Skin epidermis (tissue), 12 donors: ENCODE measurements around the gene USP7.

Experiments
- H3K27ac ChIP-seq, 21 experiments: fragments of 200-600 bp; sonication (generic) in 11 of 21; one replicate each; pipeline ENCODE4 v1.5.0; 2020; ENCODE audit warnings: mild to moderate bottlenecking in 3 of 21, inconsistent platforms in 2 of 21, moderate library complexity in 2 of 21
- H3K4me3 ChIP-seq, 7 experiments: fragments of 200-600 bp; sonication (generic) in 2 of 7; one replicate each; pipeline ENCODE4 v1.5.0; 2020; ENCODE audit warnings: inconsistent platforms in 2 of 7, mild to moderate bottlenecking in 2 of 7, moderate library complexity in 1 of 7

USP7 gene

DNA sequence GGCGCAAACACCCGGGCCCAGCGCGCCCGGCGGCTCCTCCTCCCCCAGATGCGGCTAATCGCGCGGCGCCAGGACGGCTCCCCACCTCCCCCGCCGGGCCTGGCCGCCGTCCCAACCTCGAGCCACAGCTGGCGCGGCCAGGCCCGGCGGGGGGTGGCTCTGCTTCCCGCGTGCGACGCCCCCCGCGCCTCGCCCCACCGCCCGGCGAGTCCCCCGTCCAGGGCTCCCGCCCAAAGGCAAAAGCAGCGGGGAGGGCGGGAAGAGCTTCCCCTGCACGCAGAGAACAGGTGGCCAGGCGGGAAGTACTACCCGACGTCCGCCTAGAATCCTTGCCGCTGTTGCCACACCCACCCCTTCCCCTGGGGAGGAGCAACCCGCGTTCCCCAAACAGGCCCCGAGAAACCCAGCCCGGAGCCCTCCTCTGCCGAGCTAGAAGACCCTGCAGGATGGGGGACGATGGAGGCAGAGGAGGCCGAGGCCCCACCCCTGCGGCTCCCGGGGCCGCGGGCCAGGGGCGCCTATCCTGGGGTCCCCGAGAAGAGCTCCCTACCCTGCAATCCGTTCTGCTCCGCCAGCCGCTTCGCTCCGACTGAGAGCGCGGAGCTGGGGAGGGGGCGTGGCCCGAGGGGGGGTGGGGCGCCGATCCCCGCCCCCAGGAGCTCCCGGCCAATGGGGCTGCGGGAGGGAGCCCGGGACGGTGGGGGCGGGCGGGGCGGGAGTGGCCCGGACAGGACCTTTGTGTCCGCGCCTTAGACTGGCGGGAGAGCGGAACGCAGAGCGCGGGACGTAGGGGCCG, 95.1 kb downstream of the USP7 start, which contains the start of gene CARHSP1:
Gene CARHSP1, minus strand, starts transcription at position 591 of the 796 bp plus-strand sequence. CDS start 9,678 bp downstream, outside the sequence.
- Histone ChIP-seq H3K27ac (peak within 1 kb of the TSS; percentile 17 to 89 (median 76)), H3K4me3 (peak within 1 kb of the TSS; percentile 59 to 91 (median 73))

DNA sequence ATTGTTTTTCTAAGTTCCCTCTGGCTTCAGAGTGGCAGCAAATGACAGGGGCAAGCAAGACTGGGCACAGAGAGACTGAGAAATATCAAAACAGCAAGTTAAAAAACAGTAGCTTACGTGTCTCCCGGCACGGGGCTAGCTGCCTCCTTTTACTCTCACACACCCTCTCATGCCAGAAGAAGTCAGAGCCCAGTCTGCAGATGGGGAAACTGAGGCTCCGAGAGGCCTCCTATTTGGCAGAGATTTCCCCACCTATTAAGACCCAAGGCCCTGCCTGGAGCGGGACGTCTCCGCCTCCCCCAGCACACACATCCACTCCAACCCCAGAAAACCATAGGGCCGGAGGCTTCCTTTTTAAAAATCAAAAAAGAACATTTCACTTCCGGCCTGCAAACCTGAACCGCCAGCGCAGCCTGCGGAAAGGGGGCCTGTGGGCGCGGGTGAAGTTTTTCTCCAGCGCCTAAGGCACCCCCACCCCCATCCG, 95.7 kb downstream of the USP7 start:
- Histone ChIP-seq H3K27ac (peak overlapping the region in 20 of 21 experiments; percentile 17 to 89 (median 78)), H3K4me3 (peak overlapping the region; percentile 59 to 91 (median 73))

DNA sequence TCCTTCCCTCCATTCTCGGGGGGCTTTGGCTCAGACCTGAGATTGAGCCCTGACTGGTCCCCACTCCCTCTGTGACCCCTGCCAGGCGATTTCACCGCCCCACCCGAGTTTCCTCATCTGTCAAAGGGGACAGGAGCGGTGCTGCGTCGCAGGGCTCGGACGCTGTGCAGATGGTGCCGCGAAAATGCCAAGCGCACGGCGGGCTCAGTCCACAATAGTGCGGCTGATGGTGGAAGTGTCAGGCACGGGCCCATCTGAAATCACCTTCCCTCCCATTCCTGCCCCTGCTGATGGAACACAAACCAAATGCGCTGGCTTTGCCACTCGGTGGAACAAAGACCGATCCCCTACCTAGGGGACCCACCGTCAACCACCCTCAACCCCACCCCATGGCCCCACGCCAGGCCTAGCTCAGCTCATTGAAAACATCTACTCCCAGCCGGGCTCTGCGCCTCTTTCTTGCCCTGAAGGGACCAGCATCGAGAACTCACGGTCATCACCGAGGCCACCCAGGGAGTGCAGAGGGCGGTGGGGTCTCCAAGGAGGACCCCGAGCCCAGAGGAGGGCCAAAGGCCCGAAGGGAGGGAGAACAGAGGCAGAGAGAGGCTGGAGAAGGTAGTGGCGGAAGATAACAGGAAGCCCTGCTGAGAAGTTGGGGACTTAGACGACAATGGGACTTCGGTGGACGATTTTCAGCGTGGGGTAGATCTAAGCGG, 96.3 kb downstream of the USP7 start:
- Histone ChIP-seq H3K4me3 (peak overlapping the region; percentile 59 to 91 (median 73)), H3K27ac (peak overlapping the region in 20 of 21 experiments; percentile 17 to 89 (median 78))

DNA sequence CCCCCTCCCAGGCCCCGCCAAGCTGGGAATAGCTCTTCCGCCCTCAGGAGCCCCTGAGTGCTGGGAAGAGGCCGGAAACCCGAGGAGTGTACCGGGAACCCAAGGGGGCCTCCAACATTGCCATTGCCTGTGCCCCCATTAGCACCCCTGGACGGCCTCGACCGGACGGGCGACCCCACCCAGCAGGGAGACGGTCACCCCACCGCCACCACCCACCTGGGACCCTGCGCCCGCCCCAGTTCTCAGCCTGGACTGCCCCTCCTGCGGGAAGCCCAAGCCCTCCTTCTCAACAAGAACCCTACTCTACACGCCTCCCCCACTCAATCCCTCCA, 96.9 kb downstream of the USP7 start:
- Histone ChIP-seq H3K4me3 (peak overlapping the region; percentile 59 to 91 (median 73)), H3K27ac (peak overlapping the region in 17 of 21 experiments; percentile 37 to 89 (median 79))

DNA sequence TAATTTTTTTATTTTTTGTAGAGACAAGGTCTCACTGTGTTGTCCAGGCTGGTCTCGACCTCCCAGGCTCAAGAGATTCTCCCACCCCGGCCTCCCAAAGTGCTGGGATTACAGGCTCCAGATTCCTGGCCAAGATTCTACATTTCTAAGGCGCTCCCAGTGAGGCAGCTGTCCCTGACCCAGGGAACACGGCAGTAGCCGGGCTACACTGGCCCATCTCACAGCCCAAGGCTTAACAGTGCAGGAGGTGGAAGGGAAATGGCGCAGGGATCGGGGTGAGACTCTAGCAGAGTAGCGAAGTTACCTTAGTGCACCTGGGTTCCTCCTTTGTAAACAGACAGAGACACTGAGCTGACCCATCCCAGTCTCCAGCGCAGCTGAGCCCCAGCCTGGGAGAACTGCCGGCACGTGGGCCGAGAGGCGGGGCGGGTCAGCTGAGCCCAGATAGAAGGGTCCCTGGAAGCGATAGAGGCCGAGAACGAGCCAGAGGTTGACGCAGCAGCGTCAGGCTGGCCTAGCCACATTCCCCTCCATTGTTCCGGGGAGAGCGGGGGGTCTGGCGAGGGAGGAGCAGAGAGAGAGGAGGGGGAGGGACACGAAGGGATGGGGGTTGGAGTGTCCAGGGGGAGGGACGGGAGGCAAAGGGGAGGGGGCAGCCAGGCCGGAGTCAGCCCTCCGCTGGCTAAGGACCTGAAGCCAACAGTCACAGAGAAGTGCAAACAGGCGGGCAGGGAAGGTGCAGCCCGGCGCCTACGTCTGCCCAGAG, 97.4 kb downstream of the USP7 start:
- H3K27ac ChIP-seq = peak overlapping the region in 14 of 21 experiments; percentile 37 to 89 (median 80)
- H3K4me3 ChIP-seq = peak overlapping the region; percentile 59 to 91 (median 73)

DNA sequence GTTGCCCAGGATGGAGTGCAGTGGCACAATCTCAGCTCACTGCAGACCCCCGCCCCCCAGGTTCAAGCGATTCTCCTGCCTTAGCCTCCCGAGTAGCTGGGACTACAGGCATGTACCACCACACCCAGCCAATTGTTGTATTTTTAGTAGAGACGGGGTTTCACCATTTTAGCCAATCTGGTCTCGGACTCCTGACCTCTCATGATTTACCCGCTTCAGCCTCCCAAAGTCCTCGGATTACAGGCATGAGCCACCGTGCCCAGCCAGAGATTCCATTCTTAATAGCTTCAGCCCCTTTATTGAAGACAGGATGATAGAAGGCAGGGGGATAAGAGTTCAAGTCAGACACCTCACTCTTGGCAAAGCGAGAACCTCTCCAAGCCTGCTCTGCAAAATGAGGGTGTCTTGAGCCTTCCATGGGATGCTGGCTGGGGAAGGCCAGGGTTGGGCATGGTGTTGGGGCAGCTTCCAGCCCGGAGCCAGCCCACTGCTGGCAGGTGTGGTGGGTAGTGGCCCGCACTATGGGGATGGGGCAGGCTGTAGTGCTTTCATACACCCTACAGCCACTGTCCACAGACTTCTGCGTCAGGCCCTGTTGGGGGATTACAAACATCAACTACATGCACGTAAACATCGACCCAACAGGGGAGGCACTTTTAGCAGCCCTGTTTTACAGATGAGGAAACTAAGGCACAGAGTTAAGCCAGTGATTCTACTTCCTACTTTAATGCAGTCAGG, 98.4 kb downstream of the USP7 start:
- peak overlapping the region in 1 of 21 experiments; percentile 15 for H3K27ac ChIP-seq
- H3K4me3 ChIP-seq = no peak overlapping the region

DNA sequence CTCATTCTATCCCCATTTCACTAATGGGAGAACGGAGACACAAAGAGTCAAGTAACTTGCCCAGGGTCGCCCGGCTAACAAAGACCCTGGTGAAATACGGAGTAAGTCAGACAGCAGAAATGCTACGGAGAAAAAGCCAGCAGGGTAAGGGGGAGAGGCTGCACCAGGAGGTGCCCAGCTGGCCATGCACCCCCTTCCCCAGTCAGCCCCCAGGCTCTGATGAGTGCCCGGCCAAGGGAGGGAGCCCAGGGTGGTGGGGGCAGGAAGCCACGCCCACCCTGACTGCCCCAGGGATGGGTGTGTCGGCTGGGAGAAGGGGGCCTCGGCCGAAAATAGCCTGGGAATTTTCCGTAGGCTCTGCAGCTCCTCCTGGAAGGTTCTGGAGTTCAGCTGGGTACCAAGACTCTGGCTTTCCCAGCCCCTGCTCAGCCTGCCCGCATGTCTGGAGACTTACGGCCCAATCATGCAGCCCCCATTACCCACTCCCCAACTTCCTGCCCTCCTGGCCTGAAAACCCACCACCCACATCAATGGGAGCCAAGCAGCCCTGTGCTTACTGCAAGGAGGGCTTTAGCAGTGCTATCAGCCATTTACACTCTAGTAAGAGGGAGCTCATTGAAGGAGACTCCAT, 99.1 kb downstream of the USP7 start:
- Histone ChIP-seq H3K4me3 (no peak overlapping the region), H3K27ac (peak overlapping the region in 4 of 21 experiments; percentile 7 to 24 (median 20))

DNA sequence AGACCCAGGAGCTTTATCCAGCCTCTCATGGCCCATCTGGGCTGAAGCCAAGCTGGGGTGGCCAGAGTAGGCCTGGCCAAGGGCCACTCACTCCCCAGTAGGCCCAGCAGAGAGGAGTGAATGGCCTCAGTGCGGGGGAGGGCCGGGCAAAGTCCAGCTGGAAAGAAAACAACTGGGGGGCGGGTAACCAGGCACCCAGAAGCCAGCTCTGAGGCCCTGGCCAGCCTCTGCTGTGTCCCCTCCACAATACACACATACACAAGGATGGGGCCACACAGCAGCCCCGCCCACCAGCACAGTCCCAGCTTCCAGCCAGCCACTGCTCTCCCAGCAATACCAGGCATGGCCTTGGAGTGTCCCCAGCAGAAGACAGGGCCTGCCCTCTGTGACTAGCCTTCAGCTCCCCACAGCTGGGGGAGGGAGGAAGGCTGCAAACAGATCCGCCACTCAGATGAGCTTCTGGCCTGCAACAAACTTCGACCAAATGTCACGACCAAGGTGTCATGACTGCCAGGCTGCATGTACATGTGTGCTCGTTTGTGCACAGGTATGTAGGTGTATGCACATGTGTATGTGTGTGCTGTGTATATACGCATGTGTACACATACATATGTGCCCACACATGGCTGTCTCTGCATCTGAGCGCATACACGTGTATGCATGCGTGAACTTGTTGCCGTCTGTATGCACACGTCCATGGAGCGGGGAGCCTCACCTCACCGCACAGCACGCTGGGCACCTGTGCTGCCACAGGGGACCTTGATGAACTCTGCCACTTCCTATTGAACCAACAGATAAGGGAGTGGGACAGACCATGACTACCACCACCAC, 99.9 kb downstream of the USP7 start:
- H3K27ac ChIP-seq = peak overlapping the region in 5 of 21 experiments; percentile 1 to 24 (median 15)
- H3K4me3 ChIP-seq = no peak overlapping the region

DNA sequence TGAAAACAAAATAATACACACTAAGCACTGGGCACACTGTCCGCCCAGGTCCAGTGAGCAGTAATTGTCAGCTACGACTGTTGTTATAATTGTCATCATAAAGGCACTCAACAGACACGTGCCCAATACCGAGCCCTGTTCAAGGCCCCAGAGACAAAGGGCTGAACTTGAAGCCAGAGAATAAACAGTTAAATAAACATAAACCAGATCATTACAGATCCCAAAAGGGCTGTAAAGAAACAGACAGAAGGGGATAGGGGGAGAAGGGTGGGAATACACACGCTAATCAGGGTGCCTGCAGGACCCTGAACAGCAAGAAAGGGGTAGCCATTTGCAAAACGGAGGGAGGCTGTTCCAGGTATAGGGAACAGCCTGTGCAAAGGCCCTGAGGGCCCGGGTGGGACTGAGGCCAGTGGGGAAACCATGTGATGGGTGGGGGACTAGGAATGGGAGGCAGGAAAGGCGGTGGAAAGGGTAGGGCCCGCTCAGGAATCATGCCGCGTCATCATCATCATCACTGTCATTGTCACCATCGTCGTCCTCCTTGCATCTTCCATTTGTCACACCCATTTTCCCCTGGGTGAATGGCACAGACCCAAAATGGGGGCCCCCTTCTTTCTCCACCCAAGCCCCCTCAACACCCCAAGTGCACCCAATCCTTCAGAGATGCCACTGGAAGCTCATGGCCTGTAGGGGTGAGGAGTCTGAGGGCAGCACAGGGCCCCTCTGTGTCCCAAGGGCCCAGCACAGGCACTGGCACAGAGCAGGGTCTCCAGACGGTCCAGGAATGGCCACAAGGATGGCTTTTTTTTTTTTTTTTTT, 101.2 kb downstream of the USP7 start:
- no peak overlapping the region for H3K4me3 ChIP-seq
- peak overlapping the region in 1 of 21 experiments; percentile 45 for H3K27ac ChIP-seq

DNA sequence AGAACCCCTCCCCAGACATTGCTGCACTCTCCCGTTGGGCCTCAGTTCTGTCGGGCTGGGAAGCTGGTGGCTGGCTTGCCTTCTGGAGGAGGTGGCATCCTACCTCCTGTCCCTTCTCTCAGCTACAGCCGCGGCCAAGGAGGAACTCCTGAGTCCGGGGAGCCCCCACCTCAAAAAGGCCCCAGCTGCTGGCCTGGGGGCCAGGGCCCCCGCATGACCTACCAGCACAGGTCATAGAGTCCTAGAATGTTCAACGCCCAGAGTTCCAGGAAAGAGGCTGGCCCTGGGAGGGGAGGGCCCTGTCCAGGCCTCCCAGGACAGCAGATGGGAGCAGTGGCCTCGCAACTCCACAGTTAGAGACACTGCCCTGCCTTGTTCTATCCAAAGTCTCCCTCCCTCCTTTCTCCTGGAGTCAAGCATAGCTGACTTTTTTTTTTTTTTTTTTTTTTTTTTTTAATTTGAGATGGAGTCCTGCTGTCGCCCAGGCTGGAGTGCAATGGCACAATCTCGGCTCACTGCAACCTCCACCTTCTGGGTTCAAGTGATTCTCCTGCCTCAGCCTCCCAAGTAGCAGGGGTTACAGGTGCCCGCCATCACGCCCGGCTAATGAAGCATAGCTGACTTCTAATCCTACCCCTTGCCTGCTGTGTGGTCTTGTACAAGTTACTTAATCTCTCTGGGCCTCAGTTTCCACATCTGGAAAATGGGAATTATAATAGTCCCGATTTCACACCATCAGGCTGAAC, 102.0 kb downstream of the USP7 start:
- Histone ChIP-seq H3K4me3 (no peak overlapping the region), H3K27ac (peak overlapping the region in 4 of 21 experiments; percentile 12 to 72 (median 61))

DNA sequence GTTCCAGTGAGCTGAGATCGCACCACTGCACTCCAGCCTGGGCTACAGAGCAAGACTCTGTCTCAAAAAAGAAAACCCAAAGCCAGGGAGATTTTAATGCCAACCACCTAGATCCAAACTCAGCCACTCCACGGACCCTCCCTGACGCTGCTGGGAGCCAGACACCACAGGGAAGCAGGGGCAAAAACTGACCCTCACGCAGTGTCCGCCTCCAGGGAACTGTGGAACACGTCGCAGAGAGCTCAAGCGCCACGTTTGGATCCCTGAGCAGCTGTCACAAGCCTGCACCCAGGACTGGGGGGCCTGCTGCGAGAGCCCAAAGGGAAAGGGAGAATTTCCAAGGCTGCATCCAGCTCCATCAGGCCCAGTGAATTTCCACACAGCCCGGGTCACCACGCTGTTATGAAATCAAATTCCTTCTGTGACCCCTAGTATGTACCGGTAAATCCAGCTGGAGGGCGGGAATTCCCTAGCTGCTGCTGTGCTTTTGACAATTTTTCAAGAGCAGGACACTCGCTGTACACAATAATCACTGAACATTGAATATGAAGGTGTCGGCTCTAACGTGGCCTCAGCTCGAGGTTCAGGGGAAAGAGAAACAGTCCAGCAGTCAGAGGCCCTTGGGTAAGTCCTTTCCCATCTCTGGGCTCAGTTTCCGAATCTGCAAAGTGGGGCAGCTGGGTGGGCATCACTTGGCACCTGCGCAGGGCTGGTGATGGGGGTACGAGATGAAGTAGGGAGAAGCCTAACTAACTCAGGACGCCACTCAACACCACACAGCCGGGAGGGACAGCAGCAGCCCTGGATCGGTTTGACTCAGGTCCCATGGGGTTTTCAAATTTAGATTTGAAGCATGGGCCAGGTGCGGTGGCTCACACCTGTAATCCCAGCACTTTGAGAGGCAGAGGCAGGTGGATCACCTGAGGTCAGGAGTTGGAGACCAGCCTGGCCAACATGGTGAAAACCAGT, 103.5 kb downstream of the USP7 start:
- no peak overlapping the region for H3K4me3 ChIP-seq

DNA sequence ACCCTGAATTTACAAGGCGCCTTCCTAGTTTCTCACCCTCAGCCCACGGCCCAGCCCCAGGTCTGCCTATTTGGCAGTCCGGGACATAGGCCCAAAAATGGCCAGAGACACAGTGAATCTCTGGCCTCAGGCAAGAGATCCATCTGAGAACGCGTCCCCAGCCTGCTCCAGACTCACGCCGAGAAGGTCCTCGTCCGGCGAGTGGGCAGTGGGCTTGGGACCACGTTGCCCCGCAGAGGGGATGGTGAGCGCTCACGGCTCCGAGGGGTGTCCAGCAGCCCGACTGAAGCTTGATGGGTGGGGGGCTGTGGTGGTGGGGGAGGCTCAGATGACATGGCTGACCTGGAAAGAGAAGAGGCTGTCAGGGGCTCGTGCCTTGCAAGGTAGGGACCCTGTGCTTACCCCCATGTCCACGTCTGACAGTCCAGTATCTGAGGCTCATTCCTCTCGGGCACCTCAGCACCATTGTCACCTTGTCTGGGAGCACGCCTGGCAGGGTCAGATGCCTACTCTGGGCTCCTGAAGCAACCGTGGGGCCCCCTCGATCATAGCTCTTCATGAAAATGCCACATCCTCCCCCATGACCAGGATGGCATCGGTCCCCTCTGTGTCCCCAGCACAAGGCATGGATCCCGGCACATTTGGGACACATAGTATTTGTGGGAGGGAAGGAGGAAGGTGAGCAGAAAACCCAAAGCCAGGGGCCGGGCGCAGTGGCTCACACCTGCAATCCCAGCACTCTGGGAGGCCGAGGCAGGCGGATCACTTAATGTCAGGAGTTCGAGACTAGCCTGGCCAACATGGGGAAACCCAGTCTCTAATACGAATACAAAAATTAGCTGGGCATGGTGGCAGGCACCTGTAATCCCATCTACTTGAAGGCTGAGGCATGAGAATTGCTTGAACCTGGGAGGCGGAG, 104.5 kb downstream of the USP7 start:
- Histone ChIP-seq H3K4me3 (no peak overlapping the region), H3K27ac (peak overlapping the region in 2 of 21 experiments; percentile 17 to 34)

More for the DNA sequence above, 103.5 kb downstream of the USP7 start:
- H3K27ac ChIP-seq = peak overlapping the region in 3 of 21 experiments; percentile 5 to 20 (median 17)

DNA sequence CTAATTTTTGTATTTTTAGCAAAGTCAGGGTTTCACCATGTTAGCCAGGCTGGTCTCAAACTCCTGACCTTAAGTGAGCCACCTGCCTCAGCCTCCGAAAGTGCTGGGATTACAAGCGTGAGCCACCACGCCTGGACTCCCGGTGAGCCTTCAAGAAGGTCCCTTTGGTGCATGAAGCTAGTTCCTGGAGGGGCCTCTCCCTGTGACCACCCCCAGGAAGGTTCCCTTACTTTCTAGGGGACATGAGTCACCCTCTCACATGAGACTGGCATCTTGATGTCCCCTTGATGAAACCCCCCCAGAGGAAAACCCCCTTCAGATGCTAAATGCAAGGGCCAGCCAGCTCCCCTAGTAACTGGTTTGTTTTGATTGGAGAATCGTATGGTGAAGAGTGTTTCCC, 107.7 kb downstream of the USP7 start:
- H3K27ac ChIP-seq = peak overlapping the region in 1 of 21 experiments; percentile 22
- H3K4me3 ChIP-seq = no peak overlapping the region
